GM11168 (cell line): Measurements from ENCODE around the gene CYB5D1.
"Not testable (repeated sequence)": the region's sequence is repeated elsewhere in the genome, so short reads cannot be mapped to it uniquely, and the experiment has no call there.

Source experiments
- in situ Hi-C: fragments of 300-500 bp; cut with MboI; formaldehyde crosslinking; loops from one replicate; pipeline ENCODE4 v1.12.0; 2022; ENCODE audit warnings: low sequenced_read_pairs; ENCODE audit not compliant: unreplicated experiment

CYB5D1 gene, protein sequence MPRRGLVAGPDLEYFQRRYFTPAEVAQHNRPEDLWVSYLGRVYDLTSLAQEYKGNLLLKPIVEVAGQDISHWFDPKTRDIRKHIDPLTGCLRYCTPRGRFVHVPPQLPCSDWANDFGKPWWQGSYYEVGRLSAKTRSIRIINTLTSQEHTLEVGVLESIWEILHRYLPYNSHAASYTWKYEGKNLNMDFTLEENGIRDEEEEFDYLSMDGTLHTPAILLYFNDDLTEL

DNA sequence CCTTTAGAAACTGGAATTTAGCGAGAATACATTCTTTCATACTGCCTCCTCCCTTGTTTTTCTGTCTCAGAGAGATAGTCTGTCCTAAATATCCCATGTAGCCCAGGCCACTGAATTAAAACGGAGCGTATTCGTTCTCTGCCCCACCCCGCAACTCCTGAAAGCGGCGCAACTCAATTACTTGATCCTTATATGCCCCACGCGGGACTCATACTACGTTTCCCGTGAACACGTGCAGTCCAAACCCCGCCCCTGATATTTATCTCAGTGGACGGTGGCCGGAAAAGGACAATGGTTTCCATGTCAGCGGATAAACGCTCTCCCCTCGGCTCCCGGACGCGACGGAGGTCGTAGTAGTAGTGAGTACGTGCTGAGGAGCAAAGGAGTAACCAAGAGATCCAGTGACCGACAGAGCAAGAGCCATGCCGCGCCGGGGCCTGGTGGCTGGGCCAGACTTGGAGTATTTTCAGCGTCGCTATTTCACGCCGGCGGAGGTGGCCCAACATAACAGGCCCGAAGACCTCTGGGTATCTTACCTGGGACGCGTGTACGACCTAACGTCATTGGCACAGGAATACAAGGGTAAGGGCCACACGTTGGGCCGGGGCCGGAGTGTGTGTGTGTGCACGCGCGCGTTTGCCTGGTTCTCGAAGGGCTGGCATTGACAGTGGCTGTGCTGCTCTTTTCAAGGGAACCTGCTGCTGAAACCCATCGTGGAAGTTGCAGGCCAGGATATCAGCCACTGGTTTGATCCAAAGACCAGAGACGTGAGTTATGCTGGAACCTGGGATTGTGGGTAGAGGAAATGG is at the start of gene CYB5D1:
TSS of gene CYB5D1 (plus strand) at position 291 of the 809 bp plus-strand sequence. CDS start at position 423, 132 bp downstream.
- in situ Hi-C loops: no loop called here

DNA sequence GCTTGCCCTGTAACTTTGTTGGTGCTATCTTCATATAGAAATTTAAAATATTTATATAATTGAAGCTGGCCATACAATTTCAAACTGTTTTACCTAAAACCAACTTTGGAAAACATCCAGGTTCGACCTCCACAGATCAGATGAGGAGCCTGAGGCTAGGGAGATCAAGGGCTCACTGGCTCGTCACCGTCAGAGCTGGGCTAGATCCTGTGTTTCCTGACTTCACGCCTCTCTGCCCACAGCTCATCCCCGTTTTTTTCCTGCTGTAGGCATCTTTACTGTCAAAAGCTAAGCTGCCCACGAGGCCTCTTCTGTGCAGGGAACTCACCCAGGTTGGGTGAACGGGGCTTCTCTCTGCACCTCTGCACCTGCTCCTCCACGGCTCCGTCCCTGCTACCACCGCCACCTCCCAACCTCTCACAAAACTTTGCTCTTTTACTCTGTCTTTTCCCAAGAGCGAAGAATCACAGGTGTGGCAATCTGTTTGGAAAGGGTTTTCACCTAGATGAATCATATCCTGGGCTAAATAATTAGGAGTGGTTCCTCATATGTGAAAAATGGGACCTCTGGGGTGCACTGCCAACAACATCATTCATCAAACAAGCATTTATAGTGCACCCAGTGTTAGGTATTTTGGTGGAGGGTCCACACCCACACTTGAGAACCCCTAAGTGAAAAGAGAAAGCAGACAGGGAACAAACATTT is 48.6 kb upstream of the CYB5D1 start:
- in situ Hi-C loops: no loop called here

DNA sequence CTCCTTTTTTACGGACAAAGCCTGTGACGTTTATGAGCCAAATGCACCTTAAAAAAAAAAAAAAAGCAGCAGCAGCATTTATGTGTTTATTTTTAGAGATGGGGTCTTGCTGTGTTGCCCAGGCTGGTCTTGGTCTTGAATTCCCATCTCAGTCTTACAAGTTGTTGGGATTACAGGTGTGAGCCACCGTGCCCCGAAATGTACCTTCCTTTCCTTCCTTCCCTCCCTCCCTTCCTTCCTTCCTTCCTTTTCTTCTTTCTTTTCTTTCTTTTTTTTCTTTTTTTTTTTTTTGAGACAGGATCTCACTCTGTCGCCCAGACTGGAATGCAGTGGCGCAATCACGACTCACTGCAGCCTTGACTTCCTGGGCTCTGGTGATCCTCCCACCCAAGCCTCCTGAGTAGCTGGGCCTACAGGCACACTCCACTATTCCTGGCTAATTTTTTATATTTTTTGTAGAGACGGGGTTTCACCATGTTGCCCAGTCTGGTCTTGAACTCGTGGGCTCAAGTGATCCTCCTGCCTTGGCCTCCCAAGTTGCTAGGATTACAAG is 47.9 kb upstream of the CYB5D1 start:
- in situ Hi-C loops: not testable (repeated sequence)

DNA sequence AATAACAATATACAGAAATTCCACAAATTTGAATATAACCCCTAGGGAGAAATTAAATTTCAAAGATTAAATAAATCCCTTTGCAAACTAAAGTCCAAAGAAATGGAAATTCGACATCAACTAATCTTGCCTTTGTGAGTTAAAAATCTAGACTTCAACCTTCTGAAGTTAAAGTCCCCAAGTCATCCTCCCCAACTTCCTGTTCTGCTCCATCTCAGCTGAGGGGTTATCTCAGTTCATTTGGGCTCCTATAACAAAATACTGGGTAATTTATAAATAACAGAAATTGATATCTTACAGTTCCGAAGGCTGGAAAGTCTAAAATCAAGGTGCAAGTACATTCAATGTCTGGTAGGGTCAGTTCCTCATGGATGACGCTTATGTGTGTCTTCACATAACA is 46.6 kb upstream of the CYB5D1 start:
- in situ Hi-C loops: no loop called here

DNA sequence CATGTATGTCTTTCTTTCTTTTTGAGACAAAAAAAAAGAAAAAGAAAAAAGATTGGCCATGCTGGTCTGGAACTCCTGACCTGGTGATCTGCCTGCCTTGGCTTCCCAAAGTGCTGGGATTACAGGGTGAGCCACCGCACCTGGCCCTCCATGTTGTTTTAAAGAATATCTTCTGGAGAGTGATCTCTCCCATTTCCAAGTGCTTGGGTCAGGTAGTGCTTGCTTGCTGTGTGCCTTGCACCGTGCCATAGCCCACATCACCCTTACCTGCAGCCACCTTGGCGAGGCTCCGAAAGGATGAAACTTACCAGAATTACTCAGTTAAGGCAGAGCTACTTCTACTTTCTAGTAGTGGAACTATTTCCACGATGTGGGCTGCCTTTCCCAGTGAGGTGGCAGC is 42.8 kb upstream of the CYB5D1 start:
- in situ Hi-C loops: no loop called here

DNA sequence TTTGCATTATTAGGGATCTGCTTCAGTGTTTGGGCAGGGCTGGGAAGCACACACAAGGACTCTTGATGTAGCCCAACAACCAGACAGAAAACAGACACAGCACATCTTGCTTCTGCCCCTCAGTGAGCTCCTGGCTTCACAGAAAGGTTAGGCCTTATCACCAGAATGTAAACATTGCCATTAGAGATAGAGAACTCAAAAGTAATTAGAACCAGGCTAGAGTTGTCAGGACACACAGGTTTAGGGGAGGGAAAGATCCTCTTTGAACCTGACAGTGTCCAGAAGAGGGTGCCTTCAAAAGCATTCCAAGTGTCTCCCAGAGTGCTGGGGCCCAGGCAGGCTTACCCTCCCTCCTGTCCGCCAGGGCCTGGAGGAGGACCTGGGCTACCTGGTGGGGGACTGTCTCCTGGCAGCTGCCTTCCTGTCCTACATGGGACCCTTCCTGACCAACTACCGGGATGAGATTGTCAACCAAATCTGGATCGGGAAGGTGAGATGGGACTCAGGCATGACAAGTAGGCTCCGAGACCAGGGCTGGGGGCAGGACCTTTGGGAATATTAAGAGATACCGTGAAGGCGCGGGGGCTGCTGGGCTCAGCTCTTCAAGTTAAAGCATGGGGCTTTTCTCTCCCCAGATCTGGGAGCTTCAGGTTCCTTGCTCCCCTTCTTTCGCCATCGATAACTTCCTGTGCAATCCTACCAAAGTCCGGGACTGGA is 40.7 kb upstream of the CYB5D1 start:
- in situ Hi-C loops: no loop called here

DNA sequence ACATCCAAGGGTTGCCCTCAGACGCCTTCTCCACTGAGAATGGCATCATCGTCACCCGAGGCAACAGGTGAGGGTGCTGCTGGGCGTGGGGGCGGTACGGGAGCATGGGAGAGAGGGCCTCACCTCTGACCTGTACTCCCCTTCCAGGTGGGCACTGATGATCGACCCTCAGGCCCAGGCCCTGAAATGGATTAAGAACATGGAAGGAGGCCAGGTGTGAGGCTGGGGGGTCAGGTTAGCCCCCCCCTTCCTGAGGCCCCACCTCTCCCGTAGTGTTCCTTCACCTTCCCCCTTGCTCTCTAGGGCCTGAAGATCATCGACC is 40.2 kb upstream of the CYB5D1 start:
- in situ Hi-C loops: no loop called here

DNA sequence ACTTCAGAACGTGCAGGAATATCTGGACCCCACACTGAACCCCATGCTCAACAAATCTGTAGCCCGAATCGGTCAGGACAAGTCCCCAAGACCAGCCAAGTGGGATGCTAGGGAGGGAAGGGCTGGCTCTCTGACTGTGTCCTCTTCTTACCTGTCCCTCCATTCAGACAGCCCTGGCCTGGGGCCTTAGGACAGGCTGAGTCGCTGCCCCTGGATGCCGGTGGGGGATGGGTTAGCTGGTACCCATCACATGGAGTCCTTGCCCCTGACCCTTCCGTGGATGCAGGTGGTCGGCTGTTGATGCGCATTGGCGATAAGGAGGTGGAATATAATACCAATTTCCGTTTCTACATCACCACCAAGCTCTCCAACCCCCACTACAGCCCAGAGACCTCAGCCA is 39.8 kb upstream of the CYB5D1 start:
- in situ Hi-C loops: no loop called here

DNA sequence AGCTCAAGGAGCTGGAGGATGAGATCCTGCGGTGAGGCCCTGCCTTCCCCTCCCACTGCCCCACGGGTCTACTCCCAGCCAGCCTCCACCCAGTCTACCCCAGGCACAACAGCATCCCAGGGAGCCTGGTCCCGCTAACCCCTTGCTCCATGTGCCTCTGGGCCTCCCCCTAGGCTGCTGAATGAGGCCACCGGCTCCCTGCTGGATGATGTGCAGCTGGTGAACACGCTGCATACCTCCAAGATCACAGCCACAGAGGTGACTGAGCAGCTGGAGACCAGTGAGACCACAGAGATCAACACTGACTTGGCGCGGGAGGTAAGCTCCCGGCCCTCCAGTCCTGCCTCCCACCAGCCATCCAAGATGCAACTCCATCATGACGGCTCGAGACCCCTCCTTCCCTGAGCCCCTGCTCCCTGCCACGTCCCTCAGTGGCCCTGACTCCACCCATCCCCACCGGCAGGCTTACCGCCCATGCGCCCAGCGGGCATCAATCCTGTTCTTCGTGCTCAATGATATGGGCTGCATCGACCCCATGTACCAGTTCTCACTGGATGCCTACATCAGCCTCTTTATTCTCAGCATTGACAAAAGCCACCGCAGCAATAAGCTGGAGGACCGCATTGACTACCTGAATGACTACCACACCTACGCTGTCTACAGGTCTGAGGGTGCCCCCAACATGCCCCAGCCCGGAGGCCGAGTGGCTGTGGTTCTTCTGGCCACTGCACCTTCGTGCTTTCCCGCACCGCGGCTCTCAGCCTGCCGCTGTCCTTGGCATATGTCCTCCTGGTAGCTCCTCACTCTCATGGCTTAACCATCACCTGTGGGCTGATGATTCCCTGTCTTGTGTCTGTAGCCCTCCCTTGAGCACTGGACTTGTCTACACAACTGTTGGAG is 38.8 kb upstream of the CYB5D1 start:
- in situ Hi-C loops: no loop called here

DNA sequence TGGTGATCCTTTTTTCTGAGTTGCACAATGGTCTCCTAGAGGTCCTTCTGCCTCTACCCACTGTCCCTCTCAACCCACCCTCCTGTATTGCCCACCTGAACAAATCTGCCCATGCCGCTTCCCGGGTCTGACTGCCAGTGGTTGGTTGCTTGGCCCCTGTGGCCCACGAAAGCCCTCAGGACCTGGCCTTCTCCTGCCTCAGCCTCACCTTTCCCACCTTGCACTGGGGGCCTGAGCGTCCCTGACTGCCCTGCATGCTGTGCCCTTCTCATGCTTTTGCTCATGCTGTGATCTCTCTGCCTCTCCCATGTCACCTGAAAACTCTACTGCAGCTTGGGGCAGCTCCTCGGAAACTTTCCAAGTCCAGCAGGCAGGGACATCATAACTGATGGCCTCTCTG is 37.6 kb upstream of the CYB5D1 start:
- in situ Hi-C loops: no loop called here

DNA sequence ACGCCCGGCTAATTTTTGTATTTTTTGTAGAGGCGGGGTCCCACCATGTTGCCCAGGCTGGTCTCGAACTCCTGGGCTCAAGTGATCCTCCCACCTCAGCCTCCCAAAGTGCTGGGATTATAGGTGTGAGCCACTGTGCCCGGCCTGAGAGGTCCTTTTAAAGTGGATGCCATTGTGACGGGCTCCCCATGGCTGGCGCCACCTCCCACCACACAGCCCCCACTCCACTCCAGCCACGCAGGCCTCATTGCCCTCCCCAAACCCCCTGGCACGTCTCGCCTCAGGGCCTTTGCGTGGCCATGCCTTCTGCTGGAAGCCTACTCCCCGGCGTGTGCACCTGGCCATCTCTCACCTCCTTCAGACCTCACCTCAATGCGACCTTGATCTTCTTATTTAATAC is 35.7 kb upstream of the CYB5D1 start:
- in situ Hi-C loops: no loop called here

DNA sequence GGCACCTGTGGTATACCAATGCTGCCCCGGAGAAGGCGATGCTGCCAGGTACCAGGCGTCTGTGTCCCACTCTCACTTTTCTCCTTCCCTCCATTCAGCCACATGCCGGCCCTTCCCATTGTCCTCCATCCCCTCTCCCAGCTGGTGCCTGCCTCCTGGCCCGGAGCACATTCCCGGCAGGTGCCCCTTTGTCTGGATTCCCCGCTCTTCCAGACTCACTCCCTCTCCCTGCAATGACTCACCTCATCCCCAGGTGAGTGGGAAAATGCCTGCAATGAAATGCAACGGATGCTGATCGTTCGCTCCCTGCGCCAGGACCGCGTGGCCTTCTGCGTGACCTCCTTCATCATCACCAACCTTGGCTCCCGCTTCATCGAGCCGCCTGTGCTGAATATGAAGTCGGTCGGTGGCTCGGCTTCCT is 34.2 kb upstream of the CYB5D1 start:
- in situ Hi-C loops: no loop called here

DNA sequence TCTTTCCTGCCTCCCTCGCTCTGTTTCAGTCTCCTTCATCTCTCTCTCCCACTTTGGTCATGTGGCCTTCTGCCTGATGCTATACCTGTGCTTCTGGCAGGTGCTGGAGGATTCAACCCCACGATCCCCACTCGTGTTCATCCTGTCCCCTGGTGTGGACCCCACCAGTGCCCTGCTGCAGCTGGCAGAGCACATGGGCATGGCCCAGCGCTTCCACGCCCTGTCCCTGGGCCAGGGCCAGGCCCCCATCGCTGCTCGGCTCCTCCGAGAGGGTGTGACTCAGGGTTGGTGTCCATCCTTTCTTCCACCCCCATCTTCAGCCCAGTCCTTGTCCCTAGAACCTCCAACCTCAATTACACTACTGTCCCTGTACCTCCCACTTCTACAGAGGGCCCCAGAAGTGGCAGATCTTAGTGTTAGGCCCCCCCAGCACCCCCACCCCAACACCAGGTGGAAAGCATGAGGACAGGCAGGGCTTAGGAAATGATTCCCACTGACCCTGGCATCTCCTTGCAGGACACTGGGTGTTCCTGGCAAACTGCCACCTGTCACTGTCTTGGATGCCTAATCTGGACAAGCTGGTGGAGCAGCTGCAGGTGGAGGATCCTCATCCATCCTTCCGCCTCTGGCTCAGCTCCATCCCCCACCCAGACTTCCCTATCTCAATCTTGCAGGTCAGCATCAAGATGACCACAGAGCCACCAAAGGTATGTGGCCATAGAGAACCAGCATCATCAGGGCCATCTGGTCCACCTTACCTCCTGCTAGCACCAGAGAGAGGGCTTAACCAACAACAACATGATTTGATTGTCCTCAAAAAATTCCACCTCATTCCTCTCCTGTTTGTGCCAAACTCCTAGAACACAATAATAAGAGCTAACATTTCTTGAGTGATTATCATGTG is 33.5 kb upstream of the CYB5D1 start:
- in situ Hi-C loops: no loop called here

DNA sequence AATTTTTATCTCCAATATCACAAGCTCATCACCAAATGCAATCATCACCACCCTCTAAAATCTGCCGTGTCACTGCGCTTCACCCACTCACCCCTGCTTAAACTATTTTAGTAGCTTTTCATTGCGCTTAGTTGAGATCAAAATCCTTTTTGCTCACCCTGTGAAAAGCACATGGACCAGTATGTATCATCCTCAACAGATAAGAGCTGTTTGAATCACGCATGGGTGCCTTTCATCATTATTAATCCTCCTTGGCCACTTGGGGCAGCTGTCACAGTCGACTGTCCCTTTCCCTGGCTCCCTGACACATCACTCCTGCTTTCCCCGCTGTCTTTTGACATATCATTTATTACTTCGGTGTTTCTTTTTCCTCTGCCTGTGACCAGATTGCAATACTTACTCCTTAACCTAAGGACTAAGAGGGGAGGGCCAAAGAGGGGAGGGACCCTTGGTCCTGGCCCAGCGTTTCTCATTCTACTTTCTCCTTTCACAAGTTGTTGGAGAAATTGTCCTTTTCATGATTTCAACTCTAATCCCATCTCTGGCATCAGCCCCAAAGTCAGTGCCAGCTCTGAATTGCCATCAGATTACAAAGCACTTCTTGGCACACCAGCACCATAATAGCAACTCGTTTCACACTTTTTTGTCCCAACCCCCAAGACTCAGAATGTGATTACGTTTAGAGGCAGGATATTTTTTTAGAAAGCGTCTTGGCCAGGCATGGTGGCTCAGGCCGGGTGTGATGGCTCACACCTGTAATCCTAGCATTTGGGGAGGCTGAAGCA is 32.4 kb upstream of the CYB5D1 start:
- in situ Hi-C loops: no loop called here

DNA sequence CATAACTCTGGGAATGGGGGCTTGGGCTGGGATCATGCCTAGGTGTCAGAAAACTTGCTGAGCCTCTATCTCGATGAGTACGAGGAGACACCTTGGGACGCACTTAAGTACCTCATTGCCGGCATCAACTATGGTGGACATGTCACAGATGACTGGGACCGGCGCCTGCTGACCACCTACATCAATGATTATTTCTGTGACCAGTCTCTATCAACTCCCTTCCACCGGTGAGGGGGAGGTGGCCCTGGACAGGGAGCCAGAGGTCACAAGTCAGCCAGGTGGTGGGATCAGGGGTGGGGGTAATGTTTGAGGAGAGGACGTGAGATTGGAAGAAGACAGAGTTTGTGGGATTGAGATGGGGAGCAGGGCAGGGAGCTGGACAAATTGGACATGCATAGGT is 27.2 kb upstream of the CYB5D1 start:
- in situ Hi-C loops: no loop called here

DNA sequence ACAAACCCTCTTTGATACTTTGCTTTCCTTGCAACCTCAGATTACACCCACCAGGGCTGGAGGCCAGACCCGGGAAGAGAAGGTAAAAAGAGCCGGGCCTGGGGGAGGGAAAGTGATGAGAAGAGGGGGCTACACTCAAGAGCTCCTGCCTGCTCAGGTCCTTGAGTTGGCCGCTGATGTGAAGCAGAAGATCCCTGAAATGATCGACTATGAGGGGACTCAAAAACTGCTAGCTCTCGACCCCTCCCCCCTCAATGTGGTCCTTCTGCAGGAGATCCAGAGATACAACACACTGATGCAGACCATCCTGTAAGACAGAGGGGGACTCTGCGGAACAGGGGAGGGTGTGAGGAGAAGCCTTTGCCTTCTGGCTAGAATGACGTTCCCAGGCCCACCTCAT is 26.6 kb upstream of the CYB5D1 start:
- in situ Hi-C loops: no loop called here

DNA sequence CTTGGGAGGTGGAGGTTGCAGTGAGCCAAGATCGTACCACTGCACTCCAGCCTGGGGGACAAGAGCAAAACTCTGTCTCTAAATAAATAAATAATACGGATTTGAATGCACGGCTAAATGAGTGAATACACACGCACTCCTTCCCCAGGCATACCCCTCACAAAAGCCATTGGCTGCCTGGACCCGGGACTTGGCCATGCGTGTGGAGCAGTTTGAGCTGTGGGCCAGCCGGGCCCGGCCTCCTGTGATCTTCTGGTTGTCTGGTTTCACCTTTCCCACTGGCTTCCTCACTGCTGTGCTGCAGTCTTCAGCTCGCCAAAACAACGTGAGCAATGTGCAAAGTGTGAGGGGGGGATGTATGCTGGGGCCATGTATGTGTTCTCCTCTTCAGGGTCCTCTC is 25.4 kb upstream of the CYB5D1 start:
- in situ Hi-C loops: no loop called here
